ENCODE measurements around the gene PRKAB2. TPM values are rescaled to one million over a fixed set of nuclear protein-coding genes. Genes with fewer than 3 reads are reported as not detected.
A peak's percentile ranks its signal among the peaks of the same experiment; 100 is the strongest.

Gene PRKAB2
- total and polyA plus RNA-seq, 2 of the 13 experiments (the other 11 are each of a cell fraction or from before 2014, with no cell fraction given), result 44.0 to 118 TPM

GRCh38 chr1:147172168-147173016 lies at the start of gene PRKAB2 (continued):
- peak; percentile 78 for TF ChIP-seq ZNF18 (CRISPR knock-in tag; IDR thresholded peaks at IDR 0.05; ENCODE audit: insufficient replicate concordance)
- TF ChIP-seq ATF5 (CRISPR knock-in tag; IDR thresholded peaks at IDR 0.05; ENCODE audit: low read depth), result no peak
- TF ChIP-seq PBX3 (CRISPR knock-in tag; IDR thresholded peaks at IDR 0.05; ENCODE audit: borderline replicate concordance), result no peak; the same call in 1 of the 2 replicates
- no peak for TF ChIP-seq ZBTB43 (CRISPR knock-in tag; conservative IDR thresholded peaks at IDR 0.05)
- peak; percentile 65; the same call in 1 of the 2 replicates for TF ChIP-seq ARNTL (CRISPR knock-in tag; IDR thresholded peaks at IDR 0.05)
- peak; percentile 88; the same call in 1 of the 2 replicates for TF ChIP-seq ZSCAN29 (CRISPR knock-in tag; conservative IDR thresholded peaks at IDR 0.05)
- TF ChIP-seq GLI4 (CRISPR knock-in tag; IDR thresholded peaks at IDR 0.05; ENCODE audit: borderline replicate concordance), result no peak; the same call in 1 of the 2 replicates
- no peak for TF ChIP-seq SRY (CRISPR knock-in tag; IDR thresholded peaks at IDR 0.05)
- peak; percentile 21; the same call in 1 of the 2 replicates for TF ChIP-seq ZBED4 (CRISPR knock-in tag; IDR thresholded peaks at IDR 0.05; ENCODE audit: borderline replicate concordance)
- TF ChIP-seq ZNF607 (CRISPR knock-in tag; IDR thresholded peaks at IDR 0.05; ENCODE audit: borderline replicate concordance), result peak; percentile 92; the same call in 1 of the 2 replicates
- no peak for TF ChIP-seq NFRKB (IDR thresholded peaks at IDR 0.05)
- no peak for TF ChIP-seq ZKSCAN5 (CRISPR knock-in tag; IDR thresholded peaks at IDR 0.05)
- no peak for TF ChIP-seq USF2 (IDR thresholded peaks at IDR 0.05; ENCODE audit: low read depth, low read length)
- no peak; the same call in 1 of the 2 replicates for TF ChIP-seq USF2 (CRISPR knock-in tag; IDR thresholded peaks at IDR 0.05; ENCODE audit: borderline replicate concordance)
- peak; percentile 87 for TF ChIP-seq AGO2 (optimal IDR thresholded peaks at IDR 0.05; ENCODE audit: low read depth, low read length)
- TF ChIP-seq SIN3B (IDR thresholded peaks at IDR 0.05; ENCODE audit: low read length), result no peak; the same call in 1 of the 2 replicates
